ENCODE data around the gene LRRC15. TPM values are rescaled to one million over a fixed set of nuclear protein-coding genes. Genes with fewer than 3 reads are reported as not detected.

Gene LRRC15
- total and polyA plus RNA-seq, 5 experiments from 2014 or later, result not detected

DNA sequence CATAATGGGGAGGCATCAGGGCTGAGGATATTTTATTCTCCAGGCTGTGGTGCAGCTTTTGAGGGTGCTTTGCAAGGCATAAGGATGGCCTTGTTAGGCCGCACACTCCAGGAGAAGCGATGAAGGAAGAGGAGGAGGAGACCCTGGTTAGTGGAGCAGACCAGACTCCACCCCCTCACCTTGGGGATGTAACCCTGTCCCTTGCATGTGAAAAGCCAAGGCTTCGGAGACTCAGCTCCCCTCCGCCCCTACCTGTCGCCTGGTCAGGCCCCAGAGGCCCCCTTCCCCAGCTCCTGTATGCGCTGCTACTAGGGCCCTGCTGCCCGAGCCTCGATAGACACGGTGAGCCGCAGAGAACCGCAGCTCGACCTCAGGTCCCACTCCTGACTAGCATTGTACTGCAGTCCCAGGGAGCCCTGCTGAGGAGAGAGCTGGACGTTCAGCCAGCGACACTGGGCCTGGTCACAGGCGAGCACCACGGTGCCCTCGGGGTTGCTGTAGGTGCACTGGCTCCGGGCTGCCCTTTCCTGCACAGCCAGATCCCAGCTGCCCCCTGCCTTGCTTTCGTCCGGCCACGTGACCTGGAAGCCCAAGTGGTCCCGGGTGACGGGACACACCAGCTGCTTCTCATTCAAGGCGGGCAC, 28.7 kb downstream of the LRRC15 start:
- no peaks in the 10 kb centered on the region for H3K9me3 Mint-ChIP-seq
- H3K27me3 Mint-ChIP-seq, result peaks cover 0 to 31% (median 13%) of the 10 kb centered on the region in 5 donors
- H3K4me1 Mint-ChIP-seq, result peaks cover 0 to 3% (median 2%) of the 10 kb centered on the region in 4 donors
- DNase-seq, result no peak
- H3K36me3 Mint-ChIP-seq, result no peaks in the 10 kb centered on the region
- no peak overlapping the region for H3K27ac Mint-ChIP-seq
- POLR2A ChIA-PET, result interaction anchor here (0.6 kb wide), 1 partner anchor 69 kb away, joined by 4 read pairs; no protein-coding TSS in a partner anchor
- no peak overlapping the region for H3K4me3 Mint-ChIP-seq
- ATAC-seq, result no peak

GRCh38 chr3:194339840-194340239, 29.7 kb downstream of the LRRC15 start:
- DNase-seq (no peak), ATAC-seq (no peak)
- Mint-ChIP-seq H3K36me3 (no peaks in the 10 kb centered on the region), H3K4me3 (no peak overlapping the region), H3K27ac (peak overlapping the region in 1 of 10 donors; percentile 35), H3K4me1 (peaks cover 0 to 3% (median 2%) of the 10 kb centered on the region in 4 donors), H3K9me3 (no peaks in the 10 kb centered on the region), H3K27me3 (peaks cover 0 to 31% (median 16%) of the 10 kb centered on the region in 5 donors)
- POLR2A ChIA-PET, result no interaction called here

DNA sequence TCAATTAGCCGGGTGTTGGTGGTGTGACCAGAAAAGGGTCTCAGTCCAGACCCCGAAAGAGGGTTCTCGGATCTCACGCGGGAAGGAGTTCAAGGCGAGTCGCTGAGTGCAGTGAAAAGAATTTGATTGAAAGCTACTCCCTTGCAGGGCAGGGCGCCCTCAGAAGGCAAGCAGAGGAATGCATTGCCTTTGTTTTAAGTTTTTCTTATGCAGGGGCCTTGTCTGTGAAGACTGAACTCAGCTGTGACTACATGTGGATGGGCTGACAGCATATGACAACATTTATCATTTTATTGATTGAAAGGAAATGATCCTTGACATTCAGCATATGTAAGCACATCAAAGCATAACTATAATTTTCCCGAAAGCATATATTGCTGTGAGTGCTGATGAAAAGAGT, 30.2 kb downstream of the LRRC15 start:
- H3K4me1 Mint-ChIP-seq, result peaks cover 0 to 3% (median 2%) of the 10 kb centered on the region in 4 donors
- H3K27ac Mint-ChIP-seq, result no peak overlapping the region
- H3K36me3 Mint-ChIP-seq, result no peaks in the 10 kb centered on the region
- no peaks in the 10 kb centered on the region for H3K9me3 Mint-ChIP-seq
- DNase-seq (no peak), ATAC-seq (no peak)
- H3K27me3 Mint-ChIP-seq, result peaks cover 0 to 31% (median 16%) of the 10 kb centered on the region in 5 donors
- POLR2A ChIA-PET, result no interaction called here
- no peak overlapping the region for H3K4me3 Mint-ChIP-seq

DNA sequence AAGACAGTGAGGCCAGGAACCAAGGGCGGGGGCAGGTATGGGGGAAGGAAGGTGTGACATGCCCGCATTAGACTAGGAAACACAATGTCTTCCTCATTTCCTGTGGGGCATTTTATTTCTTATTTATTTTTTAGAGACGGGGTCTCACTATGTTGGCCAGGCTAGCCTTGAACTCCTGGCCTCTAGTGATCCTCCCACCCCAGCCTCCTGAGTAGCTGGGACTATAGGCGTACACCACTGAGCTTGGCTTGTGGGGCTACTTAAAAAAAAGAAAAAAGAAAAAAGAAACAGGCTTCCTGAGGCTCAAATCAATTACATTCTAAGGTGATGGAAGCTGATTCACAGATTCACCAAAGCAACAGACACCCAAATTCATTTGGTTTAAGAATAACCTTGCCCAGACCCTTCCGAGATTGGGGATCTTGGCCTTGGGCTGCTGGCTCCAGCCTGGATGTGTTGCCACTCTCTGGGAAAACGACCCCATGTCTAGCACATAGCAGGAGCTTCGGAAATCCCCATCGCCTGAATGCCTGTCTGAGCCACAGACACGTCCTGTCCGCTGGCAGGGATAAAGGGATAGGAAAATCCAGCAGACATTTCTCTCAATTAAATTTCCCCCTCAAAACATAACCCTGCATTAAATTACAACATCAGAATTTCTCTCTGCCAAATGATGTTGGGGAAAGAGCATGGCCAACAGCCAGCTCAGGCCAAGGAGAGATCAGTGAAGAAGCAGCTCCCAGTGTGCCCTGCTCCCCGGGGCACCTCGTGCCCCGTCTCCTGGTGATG, 31.4 kb downstream of the LRRC15 start:
- Mint-ChIP-seq H3K36me3 (no peaks in the 10 kb centered on the region), H3K4me1 (peaks cover 0 to 7% (median 4%) of the 10 kb centered on the region in 4 donors), H3K27me3 (peaks cover 3 to 42% (median 17%) of the 10 kb centered on the region in 5 donors), H3K4me3 (no peak overlapping the region), H3K9me3 (no peaks in the 10 kb centered on the region), H3K27ac (peak overlapping the region in 1 of 10 donors; percentile 65)
- POLR2A ChIA-PET, result no interaction called here
- DNase-seq, result no peak
- no peak for ATAC-seq

DNA sequence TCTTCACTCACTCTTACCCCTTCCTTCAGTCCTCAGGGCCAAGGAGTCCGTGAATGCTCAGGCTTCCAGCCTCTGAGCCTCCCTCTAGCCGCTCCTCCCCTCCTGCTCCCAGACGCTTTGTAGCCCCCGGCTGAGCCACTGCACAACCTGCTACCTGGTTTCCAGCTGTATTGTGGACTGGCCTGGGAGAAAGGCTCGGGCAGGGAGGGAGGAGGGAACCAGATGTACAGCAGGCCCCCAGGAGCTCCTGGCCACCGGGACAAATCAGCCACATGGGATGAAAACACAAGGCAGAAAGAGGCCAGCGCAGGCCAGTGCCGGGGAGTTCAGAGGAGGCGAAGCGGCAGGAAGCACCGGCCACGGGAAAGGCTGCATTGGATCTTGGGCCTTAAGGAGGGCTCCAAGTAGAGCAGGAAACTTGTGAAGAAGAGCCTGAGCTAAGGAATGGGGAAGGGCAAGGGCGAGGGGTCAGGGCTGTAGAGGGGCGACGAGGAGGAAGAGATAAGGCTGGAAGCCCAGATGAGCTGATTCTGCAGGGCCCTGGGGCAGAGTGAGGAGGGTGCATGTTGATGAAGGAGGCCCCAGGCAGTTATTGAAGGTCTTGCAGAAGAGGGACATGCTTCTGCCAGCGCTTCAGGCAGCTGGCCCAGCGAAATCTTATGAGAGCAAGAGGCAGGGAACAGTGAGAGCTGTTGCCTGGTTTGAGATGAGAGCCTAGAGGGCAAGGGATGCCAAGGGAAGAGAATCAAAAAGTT, 32.8 kb downstream of the LRRC15 start:
- no peak for ATAC-seq
- Mint-ChIP-seq H3K27ac (no peak overlapping the region), H3K4me3 (no peak overlapping the region), H3K9me3 (no peaks in the 10 kb centered on the region), H3K4me1 (peaks cover 0 to 8% (median 5%) of the 10 kb centered on the region in 4 donors), H3K36me3 (no peaks in the 10 kb centered on the region), H3K27me3 (peaks cover 9 to 43% (median 22%) of the 10 kb centered on the region in 5 donors)
- no peak for DNase-seq
- POLR2A ChIA-PET, result interaction anchor here (0.6 to 1.6 kb wide), 2 partner anchors 60 to 1136 kb away, joined by 3 to 6 read pairs; no protein-coding TSS in a partner anchor

GRCh38 chr3:194333981-194334320, 35.6 kb downstream of the LRRC15 start:
- DNase-seq (no peak), ATAC-seq (no peak)
- Mint-ChIP-seq H3K4me1 (peaks cover 0 to 8% (median 5%) of the 10 kb centered on the region in 4 donors), H3K9me3 (no peaks in the 10 kb centered on the region), H3K4me3 (peak overlapping the region in 5 of 10 donors; percentile 14 to 84 (median 74)), H3K36me3 (no peaks in the 10 kb centered on the region), H3K27me3 (peaks cover 11 to 40% (median 22%) of the 10 kb centered on the region in 5 donors), H3K27ac (no peak overlapping the region)
- POLR2A ChIA-PET, result interaction anchor here (0.7 to 2.2 kb wide), 3 partner anchors 63 to 158 kb away, joined by 4 to 10 read pairs (median 5); no protein-coding TSS in a partner anchor

DNA sequence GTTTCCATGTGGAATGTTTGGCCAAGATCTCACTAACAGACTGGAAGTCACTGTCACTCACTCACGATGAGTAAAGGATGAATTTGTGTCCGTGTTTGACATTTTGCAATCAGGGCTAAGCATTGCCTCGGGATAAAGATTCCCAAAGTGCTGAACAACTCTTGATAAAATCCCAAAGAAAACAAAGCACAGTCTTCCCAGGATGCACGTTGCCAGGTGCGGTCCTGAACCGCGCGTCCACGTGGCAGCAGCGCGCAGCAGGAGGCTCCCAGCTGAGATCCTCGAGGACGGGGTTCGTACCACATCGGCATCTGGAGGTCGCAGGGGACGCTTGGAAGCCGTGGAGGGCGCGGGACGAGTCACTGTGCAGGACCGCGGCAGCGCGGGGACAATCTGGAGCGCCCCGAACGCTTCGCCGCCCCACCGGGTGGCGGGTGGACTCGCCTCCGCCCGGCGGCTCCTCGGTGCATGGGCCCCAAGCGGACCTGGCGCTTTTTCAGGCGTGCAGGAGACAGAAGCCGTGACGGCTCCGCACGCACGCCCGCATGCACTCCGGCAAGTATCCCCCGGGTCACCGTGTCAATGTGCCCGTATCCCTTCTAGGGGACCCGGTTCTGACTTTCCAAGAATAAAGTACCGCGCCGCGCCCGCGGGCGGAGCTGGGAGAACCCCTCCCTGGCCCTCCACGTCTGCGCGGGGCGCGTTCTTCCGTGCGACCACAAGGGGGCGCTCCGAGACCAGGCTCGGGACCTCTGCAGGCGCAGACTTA, 36.1 kb downstream of the LRRC15 start:
- peak overlapping the region; percentile 36 to 84 (median 72) for H3K4me3 Mint-ChIP-seq
- no peaks in the 10 kb centered on the region for H3K36me3 Mint-ChIP-seq
- H3K27ac Mint-ChIP-seq, result no peak overlapping the region
- H3K4me1 Mint-ChIP-seq, result peaks cover 0 to 8% (median 5%) of the 10 kb centered on the region in 4 donors
- POLR2A ChIA-PET, result interaction anchor here (1.4 to 2.2 kb wide), 2 partner anchors 64 to 69 kb away, joined by 5 to 10 read pairs; no protein-coding TSS in a partner anchor
- DNase-seq (peak; percentile 79 to 92 (median 90)), ATAC-seq (peak; percentile 98)
- H3K9me3 Mint-ChIP-seq, result no peaks in the 10 kb centered on the region
- peaks cover 11 to 40% (median 22%) of the 10 kb centered on the region in 5 donors for H3K27me3 Mint-ChIP-seq

DNA sequence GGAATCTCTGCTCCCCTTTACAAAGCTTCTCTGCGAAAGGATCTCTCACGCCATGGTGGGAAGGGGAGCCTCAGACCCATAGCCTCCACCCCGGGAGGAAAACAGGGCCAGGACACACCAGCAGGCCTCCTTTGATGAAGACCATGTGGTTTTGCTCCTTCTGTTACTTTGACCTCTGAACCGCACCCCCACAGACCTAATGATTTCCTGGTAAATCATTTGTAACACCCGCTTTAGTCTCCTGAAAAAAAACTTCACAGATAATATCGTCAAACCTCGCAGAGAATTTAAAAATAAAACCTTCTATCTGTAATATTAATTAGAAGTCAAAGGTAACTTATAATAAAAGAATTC, 36.7 kb downstream of the LRRC15 start:
- Mint-ChIP-seq H3K4me1 (peaks cover 0 to 8% (median 5%) of the 10 kb centered on the region in 4 donors), H3K4me3 (peak overlapping the region in 9 of 10 donors; percentile 14 to 74 (median 57)), H3K27ac (no peak overlapping the region), H3K9me3 (no peaks in the 10 kb centered on the region), H3K27me3 (peaks cover 11 to 40% (median 22%) of the 10 kb centered on the region in 5 donors), H3K36me3 (no peaks in the 10 kb centered on the region)
- DNase-seq (no peak), ATAC-seq (no peak)
- POLR2A ChIA-PET, result interaction anchor here (1.4 kb wide), 1 partner anchor 64 kb away, joined by 5 read pairs; no protein-coding TSS in a partner anchor

- no peaks in the 10 kb centered on the region for H3K36me3 Mint-ChIP-seq
- H3K27me3 Mint-ChIP-seq, result peaks cover 11 to 27% (median 19%) of the 10 kb centered on the region in 5 donors
- H3K4me1 Mint-ChIP-seq, result peaks cover 0 to 8% (median 5%) of the 10 kb centered on the region in 4 donors
- no peak overlapping the region for H3K27ac Mint-ChIP-seq
- DNase-seq, result no peak
- POLR2A ChIA-PET, result no interaction called here
- no peaks in the 10 kb centered on the region for H3K9me3 Mint-ChIP-seq
- no peak for ATAC-seq
- no peak overlapping the region for H3K4me3 Mint-ChIP-seq
Observed at GRCh38 chr3:194330579-194330978, 39.0 kb downstream of the LRRC15 start.

DNA sequence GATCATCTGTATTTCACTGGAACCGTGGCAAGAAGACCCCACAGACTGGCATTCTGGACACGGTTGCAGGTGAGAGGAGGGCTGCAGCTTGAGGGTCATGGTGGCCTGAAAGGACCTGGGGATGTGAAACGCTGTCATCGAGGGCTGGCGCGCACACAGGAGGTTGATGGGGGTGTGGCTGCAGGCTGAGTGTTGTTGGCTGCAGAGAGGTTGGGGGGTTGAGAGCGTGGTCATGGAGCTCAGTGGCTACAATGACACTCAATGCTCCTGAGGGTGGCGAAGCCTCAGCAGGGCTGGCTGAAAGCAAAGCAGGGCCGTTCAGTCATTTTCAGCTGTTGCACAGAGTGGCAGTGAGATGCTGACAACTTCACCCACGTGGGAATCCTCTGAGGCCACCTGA, 39.4 kb downstream of the LRRC15 start:
- no peak overlapping the region for H3K27ac Mint-ChIP-seq
- ATAC-seq (no peak), DNase-seq (no peak)
- H3K4me3 Mint-ChIP-seq, result no peak overlapping the region
- H3K36me3 Mint-ChIP-seq, result no peaks in the 10 kb centered on the region
- POLR2A ChIA-PET, result no interaction called here
- no peaks in the 10 kb centered on the region for H3K9me3 Mint-ChIP-seq
- peaks cover 11 to 27% (median 16%) of the 10 kb centered on the region in 5 donors for H3K27me3 Mint-ChIP-seq
- peaks cover 0 to 8% (median 5%) of the 10 kb centered on the region in 4 donors for H3K4me1 Mint-ChIP-seq

GRCh38 chr3:194329583-194329965, 40.0 kb downstream of the LRRC15 start:
- H3K9me3 Mint-ChIP-seq, result no peaks in the 10 kb centered on the region
- no peaks in the 10 kb centered on the region for H3K36me3 Mint-ChIP-seq
- POLR2A ChIA-PET, result no interaction called here
- peaks cover 11 to 27% (median 16%) of the 10 kb centered on the region in 5 donors for H3K27me3 Mint-ChIP-seq
- no peak for ATAC-seq
- H3K4me3 Mint-ChIP-seq, result no peak overlapping the region
- H3K4me1 Mint-ChIP-seq, result peaks cover 0 to 8% (median 5%) of the 10 kb centered on the region in 4 donors
- DNase-seq, result no peak
- no peak overlapping the region for H3K27ac Mint-ChIP-seq
